ENCODE measurements around the gene TNFAIP8. TPM values are rescaled to one million over a fixed set of nuclear protein-coding genes. Genes with fewer than 3 reads are reported as not detected.

TNFAIP8 gene
- total RNA-seq, 1 experiment from 2014 or later: 25.6 TPM

GRCh38 chr5:119328753-119329602, 26.8 kb upstream of the TNFAIP8 start:
- DNase-seq (ENCODE audit: low read depth): peak; percentile 81

- no peak for DNase-seq (ENCODE audit: low read depth)
Measured at GRCh38 chr5:119329666-119330065, 26.2 kb upstream of the TNFAIP8 start.

- DNase-seq (ENCODE audit: low read depth): no peak
Measured at GRCh38 chr5:119330367-119331183, 25.2 kb upstream of the TNFAIP8 start.

GRCh38 chr5:119331566-119332095, 24.2 kb upstream of the TNFAIP8 start:
- DNase-seq (ENCODE audit: low read depth): no peak

GRCh38 chr5:119332208-119332607, 23.6 kb upstream of the TNFAIP8 start:
- DNase-seq (ENCODE audit: low read depth): no peak

- no peak for DNase-seq (ENCODE audit: low read depth)
Measured at GRCh38 chr5:119332978-119333401, 22.8 kb upstream of the TNFAIP8 start.

- DNase-seq (ENCODE audit: low read depth): no peak
Measured at GRCh38 chr5:119333421-119333851, 22.4 kb upstream of the TNFAIP8 start.

GRCh38 chr5:119335261-119335677, 20.6 kb upstream of the TNFAIP8 start:
- no peak for DNase-seq (ENCODE audit: low read depth)

- DNase-seq (ENCODE audit: low read depth): no peak
Measured at GRCh38 chr5:119336262-119336661, 19.6 kb upstream of the TNFAIP8 start.

GRCh38 chr5:119336845-119337580, 18.8 kb upstream of the TNFAIP8 start:
- DNase-seq (ENCODE audit: low read depth): peak; percentile 41

- no peak for DNase-seq (ENCODE audit: low read depth)
Measured at GRCh38 chr5:119338326-119338946, 17.4 kb upstream of the TNFAIP8 start.

GRCh38 chr5:119339344-119339743, 16.5 kb upstream of the TNFAIP8 start:
- no peak for DNase-seq (ENCODE audit: low read depth)

GRCh38 chr5:119339965-119340364, 15.9 kb upstream of the TNFAIP8 start:
- no peak for DNase-seq (ENCODE audit: low read depth)

- DNase-seq (ENCODE audit: low read depth): no peak
Measured at GRCh38 chr5:119340597-119341218, 15.1 kb upstream of the TNFAIP8 start.

GRCh38 chr5:119341452-119342349, 14.1 kb upstream of the TNFAIP8 start:
- DNase-seq (ENCODE audit: low read depth): no peak

- no peak for DNase-seq (ENCODE audit: low read depth)
Measured at GRCh38 chr5:119342406-119342805, 13.4 kb upstream of the TNFAIP8 start.

- DNase-seq (ENCODE audit: low read depth): no peak
Measured at GRCh38 chr5:119343052-119343451, 12.8 kb upstream of the TNFAIP8 start.

GRCh38 chr5:119343766-119344165, 12.1 kb upstream of the TNFAIP8 start:
- peak; percentile 98 for DNase-seq (ENCODE audit: low read depth)

- no peak for DNase-seq (ENCODE audit: low read depth)
Measured at GRCh38 chr5:119344231-119344630, 11.6 kb upstream of the TNFAIP8 start.

- no peak for DNase-seq (ENCODE audit: low read depth)
Measured at GRCh38 chr5:119345861-119346260, 10.0 kb upstream of the TNFAIP8 start.

Data from LHCN-M2 (cell line).